ENCODE results near the gene CSMD2.

The CSMD2 gene

DNA sequence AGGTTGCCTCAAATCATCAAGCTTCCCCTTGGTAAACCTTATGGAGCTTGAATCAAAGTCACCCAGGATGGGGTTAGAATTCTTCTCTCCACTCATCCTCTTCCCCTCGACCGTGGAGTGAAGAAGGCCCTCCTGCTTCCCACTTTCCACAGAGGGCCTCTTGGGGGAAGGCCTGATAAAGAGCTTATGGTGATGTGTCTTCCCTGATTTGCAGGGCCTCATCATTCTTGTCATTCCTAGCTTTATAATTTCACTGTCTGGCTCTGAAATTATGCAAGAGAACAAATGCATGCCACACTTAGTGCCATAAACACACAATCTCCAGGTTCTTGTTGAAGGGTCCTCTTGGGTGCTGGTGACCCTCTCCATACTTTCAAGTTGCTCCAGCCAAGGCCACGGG, 199.9 kb downstream of the CSMD2 start:
- peak; percentile 57 for DNase-seq (ENCODE audit: low read depth)
- TF ChIP-seq, protein P1, sequence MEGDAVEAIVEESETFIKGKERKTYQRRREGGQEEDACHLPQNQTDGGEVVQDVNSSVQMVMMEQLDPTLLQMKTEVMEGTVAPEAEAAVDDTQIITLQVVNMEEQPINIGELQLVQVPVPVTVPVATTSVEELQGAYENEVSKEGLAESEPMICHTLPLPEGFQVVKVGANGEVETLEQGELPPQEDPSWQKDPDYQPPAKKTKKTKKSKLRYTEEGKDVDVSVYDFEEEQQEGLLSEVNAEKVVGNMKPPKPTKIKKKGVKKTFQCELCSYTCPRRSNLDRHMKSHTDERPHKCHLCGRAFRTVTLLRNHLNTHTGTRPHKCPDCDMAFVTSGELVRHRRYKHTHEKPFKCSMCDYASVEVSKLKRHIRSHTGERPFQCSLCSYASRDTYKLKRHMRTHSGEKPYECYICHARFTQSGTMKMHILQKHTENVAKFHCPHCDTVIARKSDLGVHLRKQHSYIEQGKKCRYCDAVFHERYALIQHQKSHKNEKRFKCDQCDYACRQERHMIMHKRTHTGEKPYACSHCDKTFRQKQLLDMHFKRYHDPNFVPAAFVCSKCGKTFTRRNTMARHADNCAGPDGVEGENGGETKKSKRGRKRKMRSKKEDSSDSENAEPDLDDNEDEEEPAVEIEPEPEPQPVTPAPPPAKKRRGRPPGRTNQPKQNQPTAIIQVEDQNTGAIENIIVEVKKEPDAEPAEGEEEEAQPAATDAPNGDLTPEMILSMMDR (conservative IDR thresholded peaks at IDR 0.05; ENCODE audit: low read length), result no peak
- no peak overlapping the region for H3K4me3 ChIP-seq (ENCODE audit: low read length)

DNA sequence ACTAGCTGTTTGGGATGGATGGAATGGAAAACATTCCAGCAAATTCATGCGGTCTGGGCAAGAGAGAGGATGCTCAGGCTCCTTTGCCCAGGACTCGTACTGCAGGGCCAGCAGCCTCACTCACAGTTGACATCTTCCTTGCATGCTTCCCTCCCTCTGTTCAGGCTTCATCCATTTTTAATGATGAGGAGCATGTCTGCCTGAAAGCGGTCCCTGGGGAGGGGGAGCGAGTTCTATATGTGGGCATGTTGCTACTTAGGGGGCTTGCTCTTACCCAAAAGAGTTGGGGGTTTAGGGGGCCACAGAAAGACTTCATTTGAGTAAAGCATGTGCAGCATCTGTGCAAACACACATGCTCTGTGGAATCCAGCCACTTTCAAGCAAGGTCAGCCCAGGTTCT, 203.0 kb downstream of the CSMD2 start:
- no peak for DNase-seq (ENCODE audit: low read depth)

DNA sequence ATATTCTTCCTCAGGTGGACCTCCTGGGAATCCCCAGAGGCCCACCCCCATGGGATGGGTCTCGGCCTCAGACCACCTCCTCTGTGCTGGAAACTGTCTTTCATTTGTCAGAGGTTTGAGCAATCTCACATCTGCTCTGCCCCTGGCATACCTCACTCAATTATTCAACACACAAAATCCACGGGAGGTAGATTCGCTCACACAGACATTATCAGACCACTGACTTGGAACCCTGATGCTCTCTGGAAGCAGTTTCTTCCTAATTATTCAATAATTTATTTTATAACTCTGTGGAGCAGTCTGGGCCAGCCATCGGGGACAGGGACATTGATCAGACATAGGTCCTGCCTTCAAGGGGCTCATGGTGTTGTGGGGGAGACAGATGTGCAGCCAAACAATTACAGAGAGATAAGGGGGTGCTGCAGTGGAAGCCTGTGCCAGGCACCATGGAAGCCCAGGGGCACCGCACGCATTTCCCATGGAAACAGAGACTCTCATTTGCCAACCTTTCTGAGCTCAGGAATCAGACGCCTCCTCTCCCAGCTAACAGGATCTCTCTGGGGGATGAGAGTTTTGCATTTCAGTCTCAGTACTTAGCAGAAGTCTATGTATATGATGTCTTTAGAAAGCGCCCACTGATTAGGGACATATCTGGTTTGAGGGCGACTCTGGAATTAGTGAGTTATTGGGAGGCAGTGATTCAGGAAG, 204.7 kb downstream of the CSMD2 start:
- TF ChIP-seq, protein P1 (conservative IDR thresholded peaks at IDR 0.05; ENCODE audit: low read length), result no peak
- no peak overlapping the region for H3K4me3 ChIP-seq (ENCODE audit: low read length)

More for the DNA sequence above, 203.0 kb downstream of the CSMD2 start:
- TF ChIP-seq, protein P1 (conservative IDR thresholded peaks at IDR 0.05; ENCODE audit: low read length), result no peak
- no peak overlapping the region for H3K4me3 ChIP-seq (ENCODE audit: low read length)

DNA sequence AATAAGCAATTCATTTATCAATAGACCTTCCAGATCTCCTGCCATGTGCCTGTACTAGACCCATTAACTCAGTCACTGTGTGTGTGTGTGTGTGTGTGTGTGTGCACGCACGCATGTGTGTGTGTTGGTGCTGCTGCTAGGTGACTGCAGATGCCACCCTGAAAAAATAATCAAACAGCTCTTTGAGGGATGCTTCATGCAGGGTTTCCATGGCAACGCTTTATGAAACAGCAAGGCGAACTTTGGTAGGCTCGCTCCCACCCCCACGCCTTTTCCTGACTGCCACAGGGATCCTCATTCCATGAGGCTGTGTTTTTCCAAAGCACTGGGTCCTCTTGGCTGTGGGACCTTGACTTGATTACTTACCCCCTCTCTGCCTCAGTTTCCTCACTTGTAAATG, 207.2 kb downstream of the CSMD2 start:
- no peak overlapping the region for H3K4me3 ChIP-seq (ENCODE audit: low read length)
- TF ChIP-seq, protein P1 (conservative IDR thresholded peaks at IDR 0.05; ENCODE audit: low read length), result no peak
- no peak for DNase-seq (ENCODE audit: low read depth)

More for the DNA sequence above, 204.7 kb downstream of the CSMD2 start:
- no peak for DNase-seq (ENCODE audit: low read depth)

DNA sequence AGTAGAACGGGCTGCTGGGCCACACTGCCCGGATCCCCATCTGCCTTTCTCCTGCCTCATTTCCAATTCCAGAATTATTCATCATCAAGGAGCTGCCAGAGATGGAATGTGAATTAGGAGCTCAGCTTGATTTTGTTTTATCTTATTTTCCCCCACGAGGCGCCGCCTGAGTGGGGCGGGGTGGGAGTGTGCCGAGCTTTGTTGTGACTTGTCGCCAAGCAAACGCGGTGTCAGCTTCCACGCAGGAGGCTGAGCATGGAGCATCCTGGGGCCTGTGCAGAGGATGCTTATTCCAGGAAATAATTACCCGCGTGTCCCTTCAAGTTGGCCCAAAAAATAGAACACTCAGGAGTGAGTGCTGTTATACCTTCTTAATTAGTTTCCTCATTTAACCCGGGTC, 209.9 kb downstream of the CSMD2 start:
- DNase-seq (ENCODE audit: low read depth), result no peak
- TF ChIP-seq, protein P1 (conservative IDR thresholded peaks at IDR 0.05; ENCODE audit: low read length), result no peak
- H3K4me3 ChIP-seq (ENCODE audit: low read length), result no peak overlapping the region

DNA sequence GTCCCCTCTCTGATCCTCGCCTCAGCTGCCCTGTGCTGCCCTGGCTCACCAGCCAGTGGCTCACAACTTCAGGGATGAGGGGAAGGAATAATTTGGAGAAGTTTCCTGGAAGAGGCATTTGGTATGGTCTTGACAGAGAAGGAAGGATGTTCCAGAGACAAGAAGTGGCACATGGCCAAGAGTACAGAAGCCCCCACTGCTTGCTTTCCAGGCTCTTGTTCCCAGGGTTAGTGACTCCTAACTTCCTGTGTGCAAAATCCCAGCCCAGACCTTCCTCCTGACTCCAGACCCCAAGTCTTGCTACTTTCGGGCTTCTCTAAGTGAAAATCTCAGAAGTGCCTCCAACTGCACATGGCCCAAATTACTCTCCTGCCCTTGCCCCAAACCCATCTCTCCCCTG, 215.5 kb downstream of the CSMD2 start:
- TF ChIP-seq, protein P1 (conservative IDR thresholded peaks at IDR 0.05; ENCODE audit: low read length), result no peak
- no peak overlapping the region for H3K4me3 ChIP-seq (ENCODE audit: low read length)
- no peak for DNase-seq (ENCODE audit: low read depth)

DNA sequence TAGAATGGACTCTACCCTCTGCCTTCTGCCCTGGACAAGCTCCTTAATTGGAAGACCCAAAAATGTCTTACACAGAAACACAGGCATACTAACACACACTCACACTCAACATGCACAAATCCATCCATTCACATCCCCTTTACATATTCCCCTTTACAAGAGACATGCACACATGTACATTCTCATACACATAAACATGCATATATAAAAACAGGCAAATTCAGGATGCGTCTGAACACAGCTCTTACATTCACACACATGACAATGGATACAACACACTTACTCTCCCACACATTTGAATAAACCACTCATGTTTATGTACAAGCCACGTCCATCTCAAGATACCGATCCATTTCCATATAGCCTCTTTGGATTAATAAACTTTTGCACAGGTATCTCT, 216.7 kb downstream of the CSMD2 start:
- DNase-seq (ENCODE audit: low read depth), result no peak
- H3K4me3 ChIP-seq (ENCODE audit: low read length), result no peak overlapping the region
- TF ChIP-seq, protein P1 (conservative IDR thresholded peaks at IDR 0.05; ENCODE audit: low read length), result no peak

Measured in AG10803 (cell line).